ENCODE data around the gene RRP1. TPM values are rescaled to one million over a fixed set of nuclear protein-coding genes. Genes with fewer than 3 reads are reported as not detected.

RRP1 gene
- total and polyA plus RNA-seq, 9 donors = 8.5 to 29.3 (median 22.6) TPM

GRCh38 chr21:43808367-43808766, 19.0 kb downstream of the RRP1 start:
- H3K27me3 ChIP-seq = no peaks in the 10 kb centered on the region
- H3K4me1 ChIP-seq (ENCODE audit: insufficient read depth) = peaks cover 24% of the 10 kb centered on the region
- no peak for DNase-seq
- no peaks in the 10 kb centered on the region for H3K9me3 ChIP-seq
- no peak overlapping the region for H3K27ac ChIP-seq
- 84 to 87% (median 86%) methylated on average over 18 of the region's 18 CpGs for WGBS, 3 donors
- no peak overlapping the region for H3K4me3 ChIP-seq
- no peaks in the 10 kb centered on the region for H3K36me3 ChIP-seq
- intact Hi-C loops (cut with DNase I) = no loop called here
- no peak for TF ChIP-seq EP300 (IDR thresholded peaks at IDR 0.05)

- intact Hi-C loops (cut with DNase I) = no loop called here
- WGBS, 3 donors = 78 to 87% (median 79%) methylated on average over 21 to 22 of the region's 22 CpGs
- Histone ChIP-seq H3K36me3 (no peaks in the 10 kb centered on the region), H3K27me3 (no peaks in the 10 kb centered on the region), H3K9me3 (no peaks in the 10 kb centered on the region), H3K4me1 (ENCODE audit: insufficient read depth) (peaks cover 24% of the 10 kb centered on the region), H3K27ac (no peak overlapping the region), H3K4me3 (no peak overlapping the region)
- no peak for DNase-seq
- TF ChIP-seq POLR2A (IDR thresholded peaks at IDR 0.05) (no peak), EP300 (IDR thresholded peaks at IDR 0.05) (no peak)
- TF ChIP-seq, protein P1, sequence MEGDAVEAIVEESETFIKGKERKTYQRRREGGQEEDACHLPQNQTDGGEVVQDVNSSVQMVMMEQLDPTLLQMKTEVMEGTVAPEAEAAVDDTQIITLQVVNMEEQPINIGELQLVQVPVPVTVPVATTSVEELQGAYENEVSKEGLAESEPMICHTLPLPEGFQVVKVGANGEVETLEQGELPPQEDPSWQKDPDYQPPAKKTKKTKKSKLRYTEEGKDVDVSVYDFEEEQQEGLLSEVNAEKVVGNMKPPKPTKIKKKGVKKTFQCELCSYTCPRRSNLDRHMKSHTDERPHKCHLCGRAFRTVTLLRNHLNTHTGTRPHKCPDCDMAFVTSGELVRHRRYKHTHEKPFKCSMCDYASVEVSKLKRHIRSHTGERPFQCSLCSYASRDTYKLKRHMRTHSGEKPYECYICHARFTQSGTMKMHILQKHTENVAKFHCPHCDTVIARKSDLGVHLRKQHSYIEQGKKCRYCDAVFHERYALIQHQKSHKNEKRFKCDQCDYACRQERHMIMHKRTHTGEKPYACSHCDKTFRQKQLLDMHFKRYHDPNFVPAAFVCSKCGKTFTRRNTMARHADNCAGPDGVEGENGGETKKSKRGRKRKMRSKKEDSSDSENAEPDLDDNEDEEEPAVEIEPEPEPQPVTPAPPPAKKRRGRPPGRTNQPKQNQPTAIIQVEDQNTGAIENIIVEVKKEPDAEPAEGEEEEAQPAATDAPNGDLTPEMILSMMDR (IDR thresholded peaks at IDR 0.05) = no peak
Observed at GRCh38 chr21:43808832-43809251, 19.5 kb downstream of the RRP1 start.

- Histone ChIP-seq H3K4me3 (no peak overlapping the region), H3K36me3 (no peaks in the 10 kb centered on the region), H3K9me3 (no peaks in the 10 kb centered on the region), H3K27me3 (no peaks in the 10 kb centered on the region), H3K4me1 (ENCODE audit: insufficient read depth) (peaks cover 24% of the 10 kb centered on the region), H3K27ac (peak overlapping the region in 1 of 2 donors; percentile 31)
- 31 to 78% (median 50%) methylated on average over 16 of the region's 16 CpGs for WGBS, 3 donors
- TF ChIP-seq POLR2A (IDR thresholded peaks at IDR 0.05) (no peak), EP300 (IDR thresholded peaks at IDR 0.05) (no peak)
- TF ChIP-seq, protein P1 (IDR thresholded peaks at IDR 0.05) = no peak
- intact Hi-C loops (cut with DNase I) = no loop called here
- peak in 2 of 5 donors; percentile 41 to 64 for DNase-seq
Observed at GRCh38 chr21:43809346-43809799, 20.0 kb downstream of the RRP1 start.

- H3K27me3 ChIP-seq = no peaks in the 10 kb centered on the region
- no peaks in the 10 kb centered on the region for H3K36me3 ChIP-seq
- 40 to 52% (median 43%) methylated on average over 25 to 26 of the region's 26 CpGs for WGBS, 3 donors
- intact Hi-C loops (cut with DNase I) = loop anchor here in 3 of 4 donors (5.0 to 10.0 kb wide), 4 partner anchors 167 to 495 kb away; partner anchors contain the start of gene PFKL (in 1 of the 3)
- H3K4me3 ChIP-seq = no peak overlapping the region
- no peaks in the 10 kb centered on the region for H3K9me3 ChIP-seq
- TF ChIP-seq POLR2A (IDR thresholded peaks at IDR 0.05) = no peak
- peak overlapping the region in 1 of 2 donors; percentile 31 for H3K27ac ChIP-seq
- no peak for DNase-seq
- peaks cover 28% of the 10 kb centered on the region for H3K4me1 ChIP-seq (ENCODE audit: insufficient read depth)
Observed at GRCh38 chr21:43809853-43810504, 20.6 kb downstream of the RRP1 start.

GRCh38 chr21:43810505-43811261, 21.3 kb downstream of the RRP1 start:
- no peak overlapping the region for H3K4me3 ChIP-seq
- TF ChIP-seq, protein P1 (IDR thresholded peaks at IDR 0.05) = peak; percentile 83 to 90 (median 89)
- TF ChIP-seq EP300 (IDR thresholded peaks at IDR 0.05) = no peak
- intact Hi-C loops (cut with DNase I) = loop anchor here in 3 of 4 donors (5.0 to 10.0 kb wide), 4 partner anchors 167 to 494 kb away; partner anchors contain the start of gene PFKL (in 1 of the 3)
- H3K4me1 ChIP-seq (ENCODE audit: insufficient read depth) = peaks cover 28% of the 10 kb centered on the region
- no peaks in the 10 kb centered on the region for H3K27me3 ChIP-seq
- H3K27ac ChIP-seq = no peak overlapping the region
- no peaks in the 10 kb centered on the region for H3K36me3 ChIP-seq
- no peaks in the 10 kb centered on the region for H3K9me3 ChIP-seq
- DNase-seq = peak; percentile 71 to 90 (median 84)
- 8 to 10% (median 10%) methylated on average over 21 to 23 of the region's 23 CpGs for WGBS, 3 donors
